H1 (cell line): ENCODE data around the gene EEPD1. TPM values are rescaled to one million over a fixed set of nuclear protein-coding genes. Genes with fewer than 3 reads are reported as not detected.

Experiments used
- CTCF ChIA-PET: fragments of 300-600 bp; sonication (Branson Sonifier 250); formaldehyde crosslinking; loops from one replicate; lab custom pipeline; 2021; ENCODE audit not compliant: partially characterized antibody; lab: Charles Lee
- POLR2A ChIA-PET: fragments of 300-600 bp; sonication (Branson Sonifier 250); formaldehyde crosslinking; loops from one replicate; lab custom pipeline; 2021; ENCODE audit warnings: inconsistent platforms; ENCODE audit not compliant: partially characterized antibody; lab: Charles Lee
- DNase-seq, 2 experiments: peaks; one replicate each; pipeline versions ENCODE4 v3.0.0 to v3.0.0-alpha.2; 2010 to 2022; ENCODE audit warnings: low spot score in 2 of 2, low read depth in 1 of 2, mixed read lengths in 1 of 2
- FAIRE-seq: peaks from 2 replicates; lab custom pipeline; 2011; peaks lifted over from hg19 to GRCh38; lab: Jason Lieb, UNC
- H2AFZ ChIP-seq: 2 replicates; pipeline ENCODE4 v1.8.1; 2012; ENCODE audit warnings: low read length, inconsistent platforms
- H2AK5ac ChIP-seq: 2 replicates; pipeline ENCODE4 v1.6.1; 2013; ENCODE audit warnings: low read depth, low read length
- H2BK120ac ChIP-seq: replicated peaks from 2 replicates; pipeline ENCODE3; 2013; ENCODE audit warnings: low read depth, low read length, inconsistent platforms
- H2BK12ac ChIP-seq: 2 replicates; pipeline ENCODE4 v1.6.1; 2013; ENCODE audit warnings: low read depth, low read length
- H2BK15ac ChIP-seq: 2 replicates; pipeline ENCODE4 v1.6.1; 2013; ENCODE audit warnings: low read length
- H2BK20ac ChIP-seq: 2 replicates; pipeline ENCODE4 v1.6.1; 2013; ENCODE audit warnings: low read length
- H2BK5ac ChIP-seq: 2 replicates; pipeline ENCODE4 v1.6.1; 2013; ENCODE audit warnings: low read depth, low read length
- H3K14ac ChIP-seq: 2 replicates; pipeline ENCODE4 v1.6.1; 2013; ENCODE audit warnings: inconsistent platforms; ENCODE audit not compliant: insufficient read length
- H3K18ac ChIP-seq: 2 replicates; pipeline ENCODE4 v1.6.1; 2013; ENCODE audit warnings: low read length; ENCODE audit errors: extremely low read depth
- H3K23ac ChIP-seq: 2 replicates; pipeline ENCODE4 v1.6.1; 2013; ENCODE audit warnings: inconsistent platforms; ENCODE audit not compliant: insufficient read length
- H3K23me2 ChIP-seq: 2 replicates; pipeline ENCODE4 v1.6.1; 2013; ENCODE audit warnings: low read depth, low read length
- H3K27ac ChIP-seq: 2 replicates; pipeline ENCODE4 v1.6.1; 2011; ENCODE audit warnings: low read depth, low read length, inconsistent platforms
- H3K27me3 ChIP-seq, 4 experiments: replicated peaks in 1 of 4; 1 replicate in 1 of 4; 2 replicates in 3 of 4; pipeline versions ENCODE4 v1.6.1 to v1.8.1; 2011 to 2013; ENCODE audit warnings: low read length in 3 of 4, mild to moderate bottlenecking in 3 of 4, inconsistent platforms in 2 of 4, mixed read lengths in 2 of 4, moderate library complexity in 1 of 4; ENCODE audit not compliant: control insufficient read depth in 3 of 4, insufficient read depth in 3 of 4; ENCODE audit errors: extremely low read depth in 1 of 4
- H3K36me3 ChIP-seq, 4 experiments: 2 replicates each; pipeline versions ENCODE4 v1.6.1 to v1.8.1; 2011 to 2013; ENCODE audit warnings: mild to moderate bottlenecking in 4 of 4, low read length in 3 of 4, moderate library complexity in 2 of 4, control low read depth in 1 of 4, inconsistent platforms in 1 of 4; ENCODE audit not compliant: insufficient read depth in 4 of 4, control insufficient read depth in 2 of 4
- H3K4ac ChIP-seq: replicated peaks from 2 replicates; pipeline ENCODE3; 2013; ENCODE audit warnings: low read length, low read depth, mixed read lengths, inconsistent platforms; ENCODE audit not compliant: insufficient read length
- H3K4me1 ChIP-seq, 4 experiments: replicated peaks in 1 of 4; 1 replicate in 1 of 4; 2 replicates in 3 of 4; pipeline versions ENCODE4 v1.6.1 to v1.8.1; 2011 to 2013; ENCODE audit warnings: low read length in 3 of 4, inconsistent platforms in 2 of 4, mixed read lengths in 1 of 4; ENCODE audit not compliant: insufficient read depth in 4 of 4, control insufficient read depth in 3 of 4
- H3K4me2 ChIP-seq, 2 experiments: 2 replicates each; pipeline versions ENCODE4 v1.6.1 to v1.8.1; 2011 to 2013; ENCODE audit warnings: low read depth in 2 of 2, low read length in 2 of 2, control low read depth in 1 of 2, inconsistent platforms in 1 of 2, mild to moderate bottlenecking in 1 of 2; ENCODE audit not compliant: insufficient read depth in 1 of 2
- H3K4me3 ChIP-seq, 4 experiments: fragments of 200-600, 300-600 bp in 1 of 4; sonication (generic), shearing (Covaris generic), sonication (Bioruptor Twin) in 1 of 4; 2 replicates each; pipeline versions ENCODE4 v1.5.1 to v1.8.1; 2011 to 2016; ENCODE audit warnings: low read length in 4 of 4, low read depth in 3 of 4, control low read depth in 2 of 4, inconsistent platforms in 2 of 4, mild to moderate bottlenecking in 2 of 4, mixed read lengths in 1 of 4, moderate library complexity in 1 of 4; ENCODE audit not compliant: insufficient read depth in 2 of 4; ENCODE audit errors: extremely low read depth in 1 of 4
- H3K56ac ChIP-seq: replicated peaks from 2 replicates; pipeline ENCODE3; 2013; ENCODE audit warnings: low read depth, mild to moderate bottlenecking, mixed read lengths, low read length, inconsistent platforms; ENCODE audit not compliant: insufficient read length
- H3K79me1 ChIP-seq: 2 replicates; pipeline ENCODE4 v1.6.1; 2013; ENCODE audit warnings: low read depth, low read length, control low read depth
- H3K79me2 ChIP-seq, 2 experiments: 2 replicates each; pipeline versions ENCODE4 v1.6.1 to v1.8.1; 2012 to 2013; ENCODE audit warnings: low read length in 2 of 2, mild to moderate bottlenecking in 2 of 2, inconsistent platforms in 1 of 2; ENCODE audit not compliant: insufficient read depth in 2 of 2, control insufficient read depth in 1 of 2
- H3K9ac ChIP-seq, 4 experiments: replicated peaks in 1 of 4; 1 replicate in 1 of 4; 2 replicates in 3 of 4; pipeline versions ENCODE4 v1.6.1 to v1.8.1; 2011 to 2013; ENCODE audit warnings: low read depth in 3 of 4, low read length in 3 of 4, control low read depth in 2 of 4, mild to moderate bottlenecking in 2 of 4, moderate library complexity in 2 of 4, inconsistent platforms in 1 of 4; ENCODE audit errors: extremely low read depth in 1 of 4
- H3K9me3 ChIP-seq, 2 experiments: 2 replicates each; pipeline versions ENCODE4 v1.6.1 to v1.8.1; 2012 to 2013; ENCODE audit warnings: mild to moderate bottlenecking in 2 of 2, moderate library complexity in 2 of 2, control low read depth in 1 of 2, inconsistent platforms in 1 of 2, low read depth in 1 of 2, low read length in 1 of 2, mixed read lengths in 1 of 2; ENCODE audit not compliant: insufficient read depth in 2 of 2
- H4K20me1 ChIP-seq, 2 experiments: replicated peaks in 1 of 2; 2 replicates each; pipeline versions ENCODE3 to v1.8.1; 2011 to 2013; ENCODE audit warnings: inconsistent platforms in 2 of 2, low read length in 2 of 2, mild to moderate bottlenecking in 1 of 2; ENCODE audit not compliant: insufficient read depth in 2 of 2, control insufficient read depth in 1 of 2
- H4K5ac ChIP-seq: 2 replicates; pipeline ENCODE4 v1.6.1; 2013; ENCODE audit warnings: low read length, low read depth, mixed read lengths, inconsistent platforms; ENCODE audit not compliant: insufficient read length
- H4K8ac ChIP-seq: 2 replicates; pipeline ENCODE4 v1.8.0; 2013; ENCODE audit warnings: mild to moderate bottlenecking, moderate library complexity, low read length, inconsistent platforms; ENCODE audit not compliant: insufficient read depth; ENCODE audit errors: extremely low read depth
- H4K91ac ChIP-seq: replicated peaks from 2 replicates; pipeline ENCODE3; 2013; ENCODE audit warnings: low read length, mixed read lengths, inconsistent platforms; ENCODE audit not compliant: insufficient read length
- CTBP2 ChIP-seq: IDR thresholded peaks from 2 replicates; pipeline ENCODE4 v1.7.0; 2011; ENCODE audit warnings: borderline replicate concordance, mild to moderate bottlenecking, moderate library complexity, mixed read lengths, low read length; ENCODE audit not compliant: insufficient read depth, insufficient read length
- POLR2A ChIP-seq, 2 experiments: IDR thresholded peaks; 1 replicate in 1 of 2; 2 replicates in 1 of 2; pipeline ENCODE4 v1.6.1; 2011; ENCODE audit warnings: low read depth in 2 of 2, low read length in 2 of 2, mild to moderate bottlenecking in 2 of 2; ENCODE audit errors: control extremely low read depth in 1 of 2
- TCF12 ChIP-seq: IDR thresholded peaks from 2 replicates; pipeline ENCODE4 v1.6.1; 2011; ENCODE audit warnings: low read depth, mild to moderate bottlenecking, low read length
- WGBS, 2 experiments: shearing (Covaris generic) in 1 of 2; methylation state at CpG; one replicate each; pipeline versions ENCODE4 v1.1.6 to v1.1.7; 2013 to 2015; ENCODE audit warnings: low lambda C conversion rate in 2 of 2, mixed read lengths in 2 of 2, inconsistent platforms in 1 of 2, low coverage in 1 of 2, missing lambda C conversion rate in 1 of 2; ENCODE audit not compliant: insufficient replicate concordance in 2 of 2, insufficient coverage in 1 of 2, insufficient read length in 1 of 2; ENCODE audit errors: extremely low coverage in 1 of 2, missing lambda C conversion rate in 1 of 2; 5-methylcytosine and 5-hydroxymethylcytosine counted together
- polyA plus RNA-seq, 7 experiments: library from polyadenylated mRNA; depleted of rRNA in 3 of 7; stranded (reverse) in 5 of 7; unstranded in 2 of 7; fragments of >200 nt in 5 of 7; fragments of 200-250 nt in 2 of 7; gene quantifications; 1 replicate in 5 of 7; 2 replicates in 1 of 7; 4 replicates in 1 of 7; pipeline versions ENCODE4 v1.2.1 to v1.2.3, GENCODE V29; 2011 to 2013; ENCODE audit warnings: missing spikeins in 2 of 7, mixed read lengths in 2 of 7
- total RNA-seq: library from RNA; stranded (reverse); fragmentation: NEBNext Ultra II Directional; extraction: Animal tissue kit (Norgen Biotek cat#: 25700); gene quantifications from 2 replicates; pipeline ENCODE4 v1.2.1, GENCODE V29; 2021
- TF ChIP-seq, protein P1 (sequence below): IDR thresholded peaks from 2 replicates; pipeline ENCODE4 v1.6.1; 2011; ENCODE audit warnings: low read length, improper control_type of control experiment

Gene EEPD1
- total and polyA plus RNA-seq, 2 of the 8 experiments (the other 6 are each of a cell fraction or from before 2014, with no cell fraction given), result 3.1 to 7.8 TPM

DNA sequence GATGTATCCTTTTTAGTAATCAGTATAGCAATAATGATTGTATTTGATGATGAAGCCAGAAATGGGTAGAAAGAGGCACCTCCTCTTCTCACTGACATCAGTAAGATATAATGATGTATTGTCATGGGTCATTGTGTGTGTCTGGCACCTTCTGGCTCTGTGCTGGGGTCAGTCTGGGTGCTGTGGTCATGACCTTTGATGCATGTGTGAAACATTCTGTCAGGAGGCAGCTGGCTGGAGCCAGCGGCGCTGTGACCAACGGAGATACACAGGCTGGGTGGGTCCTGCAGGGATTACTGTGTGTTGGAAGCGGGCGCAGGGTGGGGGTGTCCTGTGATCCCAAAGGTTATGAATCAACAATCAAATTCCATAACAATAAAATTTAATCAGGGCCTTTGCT is 35.2 kb downstream of the EEPD1 start:
- FAIRE-seq, result no peak
- TF ChIP-seq TCF12, result no peak
- no peak for TF ChIP-seq CTBP2
- TF ChIP-seq POLR2A (IDR thresholded peaks at IDR 0.05; ENCODE audit: control extremely low read depth in 1 of 2, low read depth in 2 of 2, low read length in 2 of 2), result no peak
- TF ChIP-seq, protein P1, sequence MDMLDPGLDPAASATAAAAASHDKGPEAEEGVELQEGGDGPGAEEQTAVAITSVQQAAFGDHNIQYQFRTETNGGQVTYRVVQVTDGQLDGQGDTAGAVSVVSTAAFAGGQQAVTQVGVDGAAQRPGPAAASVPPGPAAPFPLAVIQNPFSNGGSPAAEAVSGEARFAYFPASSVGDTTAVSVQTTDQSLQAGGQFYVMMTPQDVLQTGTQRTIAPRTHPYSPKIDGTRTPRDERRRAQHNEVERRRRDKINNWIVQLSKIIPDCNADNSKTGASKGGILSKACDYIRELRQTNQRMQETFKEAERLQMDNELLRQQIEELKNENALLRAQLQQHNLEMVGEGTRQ, result no peak
- TF ChIP-seq, all 59 proteins: peak for 0
- H2BK20ac ChIP-seq, result no peak overlapping the region
- no peaks in the 10 kb centered on the region for H3K36me3 ChIP-seq
- H4K20me1 ChIP-seq, result no peaks in the 10 kb centered on the region
- H3K9ac ChIP-seq, result no peak overlapping the region
- no peak overlapping the region for H3K56ac ChIP-seq
- no peak overlapping the region for H2BK120ac ChIP-seq
- no peak overlapping the region for H3K23ac ChIP-seq
- no peaks in the 10 kb centered on the region for H3K9me3 ChIP-seq
- H3K79me1 ChIP-seq, result no peaks in the 10 kb centered on the region
- no peak overlapping the region for H4K8ac ChIP-seq
- no peak overlapping the region for H3K4me2 ChIP-seq
- no peak overlapping the region for H3K14ac ChIP-seq
- CTCF ChIA-PET, result no interaction called here
- no peak overlapping the region for H4K91ac ChIP-seq
- H2BK12ac ChIP-seq, result no peak overlapping the region
- H3K23me2 ChIP-seq, result no peaks in the 10 kb centered on the region
- no peak overlapping the region for H3K18ac ChIP-seq
- 85% methylated on average over 5 of the region's 5 CpGs; no CpG with 5 or more reads in 1 of the 2 experiments for WGBS, 2 experiments
- no peaks in the 10 kb centered on the region; a peak in 1 of 7 replicates for H3K4me1 ChIP-seq
- H3K4ac ChIP-seq, result no peak overlapping the region
- POLR2A ChIA-PET, result no interaction called here
- no peak overlapping the region for H4K5ac ChIP-seq
- no peak overlapping the region for H3K4me3 ChIP-seq
- H3K79me2 ChIP-seq, result no peaks in the 10 kb centered on the region
- no peak overlapping the region for H2AFZ ChIP-seq
- DNase-seq, result no peak
- H2BK15ac ChIP-seq, result no peak overlapping the region
- H2AK5ac ChIP-seq, result no peak overlapping the region
- H3K27me3 ChIP-seq, result no peaks in the 10 kb centered on the region
- H2BK5ac ChIP-seq, result no peak overlapping the region
- H3K27ac ChIP-seq, result no peak overlapping the region
